H9 (cell line): Measurements from ENCODE around the gene NT5DC4. TPM values are rescaled to one million over a fixed set of nuclear protein-coding genes. Genes with fewer than 3 reads are reported as not detected.

Experiments
- DNase-seq: peaks from one replicate; pipeline ENCODE4 v3.0.0-alpha.2; 2017
- H2AFZ ChIP-seq: one replicate; pipeline ENCODE4 v1.6.1; 2013; ENCODE audit warnings: mild to moderate bottlenecking, low read length, control low read depth, moderate library complexity
- H2AK5ac ChIP-seq: 2 replicates; pipeline ENCODE4 v1.6.1; 2013; ENCODE audit warnings: low read length, control low read depth, mixed read lengths; ENCODE audit not compliant: insufficient read length
- H2BK120ac ChIP-seq: one replicate; pipeline ENCODE4 v1.6.1; 2013; ENCODE audit warnings: low read depth, mild to moderate bottlenecking, low read length, control low read depth, inconsistent platforms; ENCODE audit not compliant: poor library complexity, severe bottlenecking
- H2BK12ac ChIP-seq: 2 replicates; pipeline ENCODE4 v1.6.1; 2013; ENCODE audit warnings: low read length, control low read depth, mixed read lengths, low read depth; ENCODE audit not compliant: insufficient read length
- H2BK15ac ChIP-seq: 2 replicates; pipeline ENCODE4 v1.6.1; 2013; ENCODE audit warnings: low read depth, low read length, control low read depth
- H2BK20ac ChIP-seq: one replicate; pipeline ENCODE4 v1.6.1; 2013; ENCODE audit warnings: low read depth, mild to moderate bottlenecking, low read length, control low read depth, inconsistent platforms; ENCODE audit not compliant: poor library complexity, severe bottlenecking
- H2BK5ac ChIP-seq: 2 replicates; pipeline ENCODE4 v1.6.1; 2013; ENCODE audit warnings: low read length, control low read depth, mixed read lengths; ENCODE audit not compliant: insufficient read length
- H3K14ac ChIP-seq: 2 replicates; pipeline ENCODE4 v1.6.1; 2013; ENCODE audit warnings: low read length, control low read depth; ENCODE audit not compliant: insufficient read depth
- H3K18ac ChIP-seq: 2 replicates; pipeline ENCODE4 v1.6.1; 2013; ENCODE audit warnings: low read depth, mild to moderate bottlenecking, mixed read lengths, low read length, control low read depth; ENCODE audit not compliant: insufficient read length
- H3K23ac ChIP-seq: 2 replicates; pipeline ENCODE4 v1.6.1; 2013; ENCODE audit warnings: low read length, control low read depth, mixed read lengths, low read depth; ENCODE audit not compliant: insufficient read length
- H3K23me2 ChIP-seq: 2 replicates; pipeline ENCODE4 v1.6.1; 2013; ENCODE audit warnings: low read depth, mild to moderate bottlenecking, mixed read lengths, low read length, control low read depth; ENCODE audit not compliant: insufficient read length, poor library complexity, severe bottlenecking
- H3K27ac ChIP-seq: 2 replicates; pipeline ENCODE4 v1.5.1; 2013; ENCODE audit warnings: low read length, control low read depth, mixed read lengths, low read depth; ENCODE audit not compliant: insufficient read length
- H3K27me3 ChIP-seq: 2 replicates; pipeline ENCODE4 v1.6.1; 2013; ENCODE audit warnings: low read length, control low read depth, inconsistent platforms; ENCODE audit not compliant: insufficient read depth
- H3K4ac ChIP-seq: 2 replicates; pipeline ENCODE4 v1.6.1; 2013; ENCODE audit warnings: low read depth, mild to moderate bottlenecking, control low read depth, inconsistent platforms, low read length, moderate library complexity
- H3K4me1 ChIP-seq: 2 replicates; pipeline ENCODE4 v1.6.1; 2013; ENCODE audit warnings: low read length, control low read depth, inconsistent platforms; ENCODE audit not compliant: insufficient read depth
- H3K4me2 ChIP-seq: 2 replicates; pipeline ENCODE4 v1.6.1; 2013; ENCODE audit warnings: low read length, control low read depth, mixed read lengths; ENCODE audit not compliant: insufficient read length, insufficient read depth
- H3K56ac ChIP-seq: 2 replicates; pipeline ENCODE4 v1.6.1; 2013; ENCODE audit warnings: low read depth, mild to moderate bottlenecking, mixed read lengths, low read length, control low read depth; ENCODE audit not compliant: insufficient read length
- H3K79me1 ChIP-seq: 2 replicates; pipeline ENCODE4 v1.6.1; 2013; ENCODE audit warnings: low read depth, mild to moderate bottlenecking, moderate library complexity, low read length, control low read depth, inconsistent platforms; ENCODE audit not compliant: insufficient read depth, poor library complexity, severe bottlenecking
- H3K79me2 ChIP-seq: 2 replicates; pipeline ENCODE4 v1.6.1; 2013; ENCODE audit warnings: low read length, control low read depth, inconsistent platforms; ENCODE audit not compliant: insufficient read depth
- H3K9ac ChIP-seq: 2 replicates; pipeline ENCODE4 v1.6.1; 2013; ENCODE audit warnings: low read length, control low read depth, mixed read lengths; ENCODE audit not compliant: insufficient read length; ENCODE audit errors: extremely low read depth
- H3K9me3 ChIP-seq: one replicate; pipeline ENCODE4 v1.6.1; 2013; ENCODE audit warnings: low read depth, low read length, inconsistent platforms; ENCODE audit not compliant: control insufficient read depth
- H3T11ph ChIP-seq: one replicate; pipeline ENCODE4 v1.6.1; 2013; ENCODE audit warnings: mild to moderate bottlenecking, low read length, control low read depth, inconsistent platforms
- H4K20me1 ChIP-seq: one replicate; pipeline ENCODE4 v1.6.1; 2013; ENCODE audit not compliant: control insufficient read depth, insufficient read length, insufficient read depth
- H4K5ac ChIP-seq: 2 replicates; pipeline ENCODE4 v1.6.1; 2013; ENCODE audit warnings: low read depth, mild to moderate bottlenecking, mixed read lengths, low read length, control low read depth; ENCODE audit not compliant: insufficient read length
- H4K8ac ChIP-seq: replicated peaks from 2 replicates; pipeline ENCODE4 v1.6.1; 2013; ENCODE audit warnings: low read length, control low read depth, mixed read lengths, low read depth; ENCODE audit not compliant: insufficient read length
- H4K91ac ChIP-seq: 2 replicates; pipeline ENCODE4 v1.6.1; 2013; ENCODE audit warnings: low read depth, mild to moderate bottlenecking, moderate library complexity, mixed read lengths, low read length, control low read depth; ENCODE audit not compliant: insufficient read length
- H3K27ac Mint-ChIP-seq, 3 experiments: 2 replicates in 2 of 3; 3 replicates in 1 of 3; pipeline ENCODE4 v1.8.0; 2020 to 2021; ENCODE audit warnings: mixed read lengths in 3 of 3, mild to moderate bottlenecking in 1 of 3, moderate library complexity in 1 of 3
- H3K27me3 Mint-ChIP-seq: 2 replicates; pipeline ENCODE4 v1.8.0; 2021; ENCODE audit warnings: low read depth, mild to moderate bottlenecking, moderate library complexity, mixed read lengths
- H3K36me3 Mint-ChIP-seq, 3 experiments: 2 replicates in 2 of 3; 3 replicates in 1 of 3; pipeline ENCODE4 v1.8.0; 2020 to 2021; ENCODE audit warnings: low read depth in 3 of 3, mixed read lengths in 3 of 3; ENCODE audit not compliant: insufficient read depth in 1 of 3
- H3K4me1 Mint-ChIP-seq, 2 experiments: 2 replicates each; pipeline ENCODE4 v1.8.0; 2020; ENCODE audit warnings: mixed read lengths in 2 of 2
- H3K4me3 Mint-ChIP-seq, 2 experiments: 2 replicates in 1 of 2; 3 replicates in 1 of 2; pipeline ENCODE4 v1.8.0; 2020 to 2021; ENCODE audit warnings: mild to moderate bottlenecking in 2 of 2, mixed read lengths in 2 of 2, moderate library complexity in 1 of 2
- H3K9me3 Mint-ChIP-seq, 2 experiments: 2 replicates in 1 of 2; 3 replicates in 1 of 2; pipeline ENCODE4 v1.8.0; 2020; ENCODE audit warnings: mild to moderate bottlenecking in 2 of 2, mixed read lengths in 2 of 2, moderate library complexity in 1 of 2
- WGBS: extraction: QIAGEN DNeasy Blood & Tissue Kit; methylation state at CpG from one replicate; pipeline ENCODE4 v1.1.7; 2013; ENCODE audit warnings: missing lambda C conversion rate, low lambda C conversion rate, mixed read lengths; ENCODE audit not compliant: insufficient read length; ENCODE audit errors: extremely low coverage; 5-methylcytosine and 5-hydroxymethylcytosine counted together
- total RNA-seq: library from RNA; stranded (reverse); gene quantifications from 2 replicates; pipeline ENCODE4 v1.2.1, GENCODE V29; 2021
- TF ChIP-seq, protein P1 (sequence below): fragments of 200-600 bp; sonication (generic); conservative IDR thresholded peaks from 3 replicates; pipeline ENCODE4 v1.8.0; 2021; ENCODE audit warnings: antibody characterized with exemption, mild to moderate bottlenecking

Gene NT5DC4
- total RNA-seq, 1 experiment from 2014 or later, result not detected

GRCh38 chr2:112772322-112772721 is 51.5 kb downstream of the NT5DC4 start:
- H4K5ac ChIP-seq, result no peak overlapping the region
- no peaks in the 10 kb centered on the region for H3K79me1 ChIP-seq
- H3K79me2 ChIP-seq, result no peaks in the 10 kb centered on the region
- no peak overlapping the region for H2BK12ac ChIP-seq
- H2AK5ac ChIP-seq, result no peak overlapping the region
- no peak overlapping the region for H3K23ac ChIP-seq
- no peak overlapping the region for H3K9ac ChIP-seq
- no peak for DNase-seq
- Mint-ChIP-seq H3K9me3 (no peaks in the 10 kb centered on the region), H3K27ac (no peak overlapping the region), H3K27me3 (no peaks in the 10 kb centered on the region), H3K36me3 (peaks cover 0 to 4% (median 0%) of the 10 kb centered on the region in 3 experiments; a peak in 1 of 7 replicates), H3K4me3 (no peak overlapping the region), H3K4me1 (peaks cover 4 to 5% of the 10 kb centered on the region in 2 experiments; a peak in 3 of 4 replicates)
- no peak overlapping the region for H3T11ph ChIP-seq
- TF ChIP-seq, protein P1, sequence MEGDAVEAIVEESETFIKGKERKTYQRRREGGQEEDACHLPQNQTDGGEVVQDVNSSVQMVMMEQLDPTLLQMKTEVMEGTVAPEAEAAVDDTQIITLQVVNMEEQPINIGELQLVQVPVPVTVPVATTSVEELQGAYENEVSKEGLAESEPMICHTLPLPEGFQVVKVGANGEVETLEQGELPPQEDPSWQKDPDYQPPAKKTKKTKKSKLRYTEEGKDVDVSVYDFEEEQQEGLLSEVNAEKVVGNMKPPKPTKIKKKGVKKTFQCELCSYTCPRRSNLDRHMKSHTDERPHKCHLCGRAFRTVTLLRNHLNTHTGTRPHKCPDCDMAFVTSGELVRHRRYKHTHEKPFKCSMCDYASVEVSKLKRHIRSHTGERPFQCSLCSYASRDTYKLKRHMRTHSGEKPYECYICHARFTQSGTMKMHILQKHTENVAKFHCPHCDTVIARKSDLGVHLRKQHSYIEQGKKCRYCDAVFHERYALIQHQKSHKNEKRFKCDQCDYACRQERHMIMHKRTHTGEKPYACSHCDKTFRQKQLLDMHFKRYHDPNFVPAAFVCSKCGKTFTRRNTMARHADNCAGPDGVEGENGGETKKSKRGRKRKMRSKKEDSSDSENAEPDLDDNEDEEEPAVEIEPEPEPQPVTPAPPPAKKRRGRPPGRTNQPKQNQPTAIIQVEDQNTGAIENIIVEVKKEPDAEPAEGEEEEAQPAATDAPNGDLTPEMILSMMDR, result no peak
- no peak overlapping the region for H2BK15ac ChIP-seq
- no peak overlapping the region for H3K56ac ChIP-seq
- no peaks in the 10 kb centered on the region for H3K27me3 ChIP-seq
- no peaks in the 10 kb centered on the region for H3K9me3 ChIP-seq
- no peaks in the 10 kb centered on the region for H4K20me1 ChIP-seq
- no peak overlapping the region for H4K91ac ChIP-seq
- no peak overlapping the region for H3K4ac ChIP-seq
- no peaks in the 10 kb centered on the region for H3K23me2 ChIP-seq
- H2BK5ac ChIP-seq, result no peak overlapping the region
- H2BK20ac ChIP-seq, result no peak overlapping the region
- H2AFZ ChIP-seq, result no peak overlapping the region
- no CpG with 5 or more reads among the region's 4 CpGs for WGBS
- no peak overlapping the region for H2BK120ac ChIP-seq
- H3K27ac ChIP-seq, result no peak overlapping the region
- H3K4me1 ChIP-seq, result no peaks in the 10 kb centered on the region
- no peak overlapping the region for H3K18ac ChIP-seq
- no peak overlapping the region for H3K4me2 ChIP-seq
- no peak overlapping the region for H4K8ac ChIP-seq
- H3K14ac ChIP-seq, result no peak overlapping the region
